B cell (primary cell): ENCODE measurements around the gene NOXO1. TPM values are rescaled to one million over a fixed set of nuclear protein-coding genes. Genes with fewer than 3 reads are reported as not detected.
"Not testable (repeated sequence)": the region's sequence is repeated elsewhere in the genome, so short reads cannot be mapped to it uniquely, and the experiment has no call there.

ENCODE experiments used
- ATAC-seq: fragments of 200-7000 bp; cut with Tn5 transposase; one replicate; pipeline ENCODE4 v1.10.0; 2021; ENCODE audit warnings: low read depth, mild to moderate bottlenecking, moderate number of reproducible peaks, moderate library complexity
- CTCF ChIA-PET: fragments of 350-600 bp; sonication (Branson Sonifier 250); formaldehyde crosslinking; loops from one replicate; lab custom pipeline; 2021; ENCODE audit warnings: antibody characterized with exemption, inconsistent platforms; lab: Charles Lee
- POLR2A ChIA-PET: fragments of 350-600 bp; sonication (Branson Sonifier 250); formaldehyde crosslinking; loops from one replicate; lab custom pipeline; 2021; ENCODE audit warnings: antibody characterized with exemption; lab: Charles Lee
- DNase-seq: peaks from one replicate; pipeline ENCODE4 v3.0.0; 2013
- H2AFZ ChIP-seq: 2 replicates; pipeline ENCODE4 v1.6.1; 2012; ENCODE audit warnings: mild to moderate bottlenecking, low read depth, low read length; ENCODE audit not compliant: insufficient read depth, poor library complexity, severe bottlenecking
- H3K27ac ChIP-seq, 2 donors: 1 replicate in 1 of 2; 2 replicates in 1 of 2; pipeline ENCODE4 v1.5.1; 2012 to 2013; ENCODE audit warnings: low read length in 2 of 2, mild to moderate bottlenecking in 2 of 2, moderate library complexity in 1 of 2
- H3K27me3 ChIP-seq, 4 experiments: fragments of 200-600 bp in 1 of 4; sonication (generic) in 1 of 4; replicated peaks in 1 of 4; 1 replicate in 2 of 4; 2 replicates in 2 of 4; pipeline versions ENCODE4 v1.6.1 to v1.7.0; 2013 to 2016; ENCODE audit warnings: low read length in 3 of 4, mild to moderate bottlenecking in 2 of 4, mixed read lengths in 1 of 4, moderate library complexity in 1 of 4; ENCODE audit not compliant: insufficient read depth in 4 of 4, control insufficient read depth in 3 of 4; ENCODE audit errors: control extremely low read depth in 1 of 4
- H3K36me3 ChIP-seq, 2 experiments: replicated peaks in 1 of 2; 1 replicate in 1 of 2; 2 replicates in 1 of 2; pipeline versions ENCODE4 v1.6.1 to v1.7.1; 2013; ENCODE audit warnings: low read length in 1 of 2; ENCODE audit not compliant: insufficient read depth in 2 of 2, control insufficient read depth in 1 of 2; ENCODE audit errors: control extremely low read depth in 1 of 2, extremely low read depth in 1 of 2
- H3K4me1 ChIP-seq, 2 donors: fragments of 200-600 bp in 1 of 2; sonication (generic) in 1 of 2; 1 replicate in 1 of 2; 2 replicates in 1 of 2; pipeline versions ENCODE4 v1.5.1 to v1.6.1; 2013 to 2017; ENCODE audit warnings: low read length in 2 of 2; ENCODE audit not compliant: control insufficient read depth in 2 of 2, insufficient read depth in 2 of 2
- H3K4me2 ChIP-seq: replicated peaks from 2 replicates; pipeline ENCODE3; 2012; ENCODE audit warnings: mild to moderate bottlenecking, low read depth, low read length; ENCODE audit not compliant: poor library complexity, severe bottlenecking
- H3K4me3 ChIP-seq, 5 experiments: fragments of 200-600 bp in 1 of 5; sonication (generic) in 1 of 5; 1 replicate in 3 of 5; 2 replicates in 2 of 5; pipeline versions ENCODE4 v1.5.1 to v1.7.0; 2011 to 2016; ENCODE audit warnings: low read length in 4 of 5, mild to moderate bottlenecking in 4 of 5, low read depth in 2 of 5, control low read depth in 1 of 5, moderate library complexity in 1 of 5; ENCODE audit not compliant: insufficient read depth in 1 of 5; ENCODE audit errors: control extremely low read depth in 1 of 5, extremely low read depth in 1 of 5
- H3K79me2 ChIP-seq: fragments of 200-600 bp; sonication (generic); one replicate; pipeline ENCODE4 v1.6.0; 2016; ENCODE audit warnings: low read length; ENCODE audit not compliant: control insufficient read depth, insufficient read depth
- H3K9ac ChIP-seq: fragments of 200-600 bp; sonication (generic); 2 replicates; pipeline ENCODE4 v1.6.1; 2017; ENCODE audit warnings: mild to moderate bottlenecking, low read length, moderate library complexity
- H3K9me3 ChIP-seq, 3 donors: one replicate each; pipeline versions ENCODE4 v1.6.1 to v1.7.1; 2013; ENCODE audit warnings: low read length in 2 of 3; ENCODE audit not compliant: control insufficient read depth in 2 of 3, insufficient read depth in 1 of 3; ENCODE audit errors: control extremely low read depth in 1 of 3
- H4K20me1 ChIP-seq: 2 replicates; pipeline ENCODE4 v1.6.0; 2012; ENCODE audit warnings: mild to moderate bottlenecking, low read length; ENCODE audit not compliant: insufficient read depth, control insufficient read depth, poor library complexity, severe bottlenecking
- H3K27ac Mint-ChIP-seq: one replicate; pipeline ENCODE4 v1.8.0; 2021; ENCODE audit warnings: mixed read lengths
- H3K27me3 Mint-ChIP-seq: one replicate; pipeline ENCODE4 v1.8.0; 2021; ENCODE audit warnings: mixed read lengths
- H3K4me1 Mint-ChIP-seq: one replicate; pipeline ENCODE4 v1.8.0; 2021; ENCODE audit warnings: mixed read lengths
- H3K4me3 Mint-ChIP-seq: one replicate; pipeline ENCODE4 v1.8.0; 2021; ENCODE audit warnings: mixed read lengths
- H3K9me3 Mint-ChIP-seq: one replicate; pipeline ENCODE4 v1.8.0; 2022; ENCODE audit warnings: mixed read lengths; ENCODE audit not compliant: insufficient read depth
- CTCF ChIP-seq: fragments of 200-600 bp; IDR thresholded peaks from one replicate; pipeline ENCODE4 v1.8.0; 2022; ENCODE audit warnings: antibody characterized with exemption, mild to moderate bottlenecking
- EZH2 ChIP-seq: IDR thresholded peaks from 2 replicates; pipeline ENCODE4 v1.6.1; 2012; ENCODE audit warnings: borderline replicate concordance, low read depth, mild to moderate bottlenecking, moderate library complexity, low read length; ENCODE audit not compliant: insufficient read depth, poor library complexity, severe bottlenecking
- WGBS: methylation state at CpG from one replicate; pipeline ENCODE4 v1.1.5; 2013; ENCODE audit warnings: missing lambda C conversion rate; ENCODE audit not compliant: insufficient coverage; 5-methylcytosine and 5-hydroxymethylcytosine counted together
- intact Hi-C: fragments of 100-400 bp; cut with micrococcal nuclease; formaldehyde crosslinking; loops from one replicate; pipeline ENCODE4 v1.10.0; 2022
- polyA plus RNA-seq: library from polyadenylated mRNA; depleted of rRNA; stranded (reverse); fragments of >200 nt; gene quantifications from 2 replicates; pipeline ENCODE4 v1.2.3, GENCODE V29; 2012
- total RNA-seq, 2 donors: library from RNA; stranded (reverse); fragments of 120-200 nt in 1 of 2; gene quantifications; 1 replicate in 1 of 2; 2 replicates in 1 of 2; pipeline versions ENCODE4 v1.2.3 to v1.2.4, GENCODE V29; 2013 to 2022

The NOXO1 gene
- total and polyA plus RNA-seq, 2 donors (not counting 1 experiment from before 2014, with no cell fraction given), result 0.30 to 0.74 TPM

GRCh38 chr16:1963806-1964505 is 17.3 kb downstream of the NOXO1 start:
- H4K20me1 ChIP-seq, result peaks cover 23% of the 10 kb centered on the region
- CTCF ChIA-PET, result interaction anchor here (0.6 to 2.0 kb wide), 7 partner anchors 20 to 189 kb away, joined by 3 to 6 read pairs (median 3); partner anchors contain the start of genes GFER, MSRB1 and SYNGR3
- H3K79me2 ChIP-seq, result peaks cover 34% of the 10 kb centered on the region
- peak overlapping the region; percentile 83 to 100 for H3K27ac ChIP-seq
- intact Hi-C loops, result loop anchor here (1.0 to 2.0 kb wide), 5 partner anchors 8 to 191 kb away; partner anchors contain the start of genes TBL3, TRAF7 and ZNF598
- no peak for DNase-seq
- H3K4me1 ChIP-seq, result peaks cover 28 to 54% of the 10 kb centered on the region in 2 donors
- Mint-ChIP-seq H3K9me3 (no peaks in the 10 kb centered on the region), H3K4me1 (peaks cover 45% of the 10 kb centered on the region), H3K4me3 (peak overlapping the region; percentile 94), H3K27me3 (no peaks in the 10 kb centered on the region), H3K27ac (peak overlapping the region; percentile 97)
- 7% methylated on average over 44 of the region's 44 CpGs for WGBS
- POLR2A ChIA-PET, result interaction anchor here (0.5 to 2.9 kb wide), 14 partner anchors 9 to 919 kb away, joined by 3 to 36 read pairs (median 4); partner anchors contain the start of genes FLYWCH2, GFER, MSRB1 and NUBP2
- peak overlapping the region; percentile 90 for H3K4me2 ChIP-seq
- H3K4me3 ChIP-seq, result peak overlapping the region; percentile 60 to 94 (median 76)
- peaks cover 0 to 29% of the 10 kb centered on the region in 2 experiments for H3K36me3 ChIP-seq
- ATAC-seq, result peak; percentile 15
- no peak overlapping the region for H2AFZ ChIP-seq
- H3K27me3 ChIP-seq, result no peaks in the 10 kb centered on the region
- peak; percentile 21 for TF ChIP-seq CTCF
- no peak for TF ChIP-seq EZH2
- H3K9me3 ChIP-seq, result no peaks in the 10 kb centered on the region
- H3K9ac ChIP-seq, result peak overlapping the region; percentile 98

- peak overlapping the region; percentile 79 for H3K27ac Mint-ChIP-seq
- H3K4me1 Mint-ChIP-seq, result peaks cover 46% of the 10 kb centered on the region
- ATAC-seq, DNase-seq, POLR2A ChIA-PET, H3K4me3 ChIP-seq, H3K9me3 Mint-ChIP-seq, H3K27me3 ChIP-seq, intact Hi-C loops, H3K9ac ChIP-seq, H3K9me3 ChIP-seq, H3K27me3 Mint-ChIP-seq, H2AFZ ChIP-seq: not testable (repeated sequence)
- Histone ChIP-seq H3K79me2 (peaks cover 36% of the 10 kb centered on the region), H3K36me3 (peaks cover 0 to 29% of the 10 kb centered on the region in 2 experiments), H4K20me1 (peaks cover 23% of the 10 kb centered on the region), H3K27ac (peak overlapping the region in 1 of 2 donors; percentile 18), H3K4me1 (peaks cover 31 to 58% of the 10 kb centered on the region in 2 donors), H3K4me2 (peak overlapping the region; percentile 90)
- CTCF ChIA-PET, result interaction anchor here (1.4 kb wide), 1 partner anchor 178 kb away, joined by 3 read pairs; no protein-coding TSS in a partner anchor
- H3K4me3 Mint-ChIP-seq, result peak overlapping the region; percentile 94
- 81% methylated on average over 25 of the region's 37 CpGs for WGBS
These were observed 18.8 kb downstream of the NOXO1 start for GRCh38 chr16:1962161-1963153.
